Type B pancreatic cell (in vitro differentiated cells): ENCODE results near the gene LRCOL1. TPM values are rescaled to one million over a fixed set of nuclear protein-coding genes. Genes with fewer than 3 reads are reported as not detected.

ENCODE experiments used
- DNase-seq: peaks from one replicate; pipeline ENCODE4 v3.0.0; 2021; ENCODE audit warnings: mixed read lengths; ENCODE audit not compliant: unreplicated experiment; ENCODE audit errors: extremely low spot score
- H3K27ac Mint-ChIP-seq: 2 replicates; pipeline ENCODE4 v1.8.0; 2021; ENCODE audit warnings: mild to moderate bottlenecking, mixed read lengths
- H3K27me3 Mint-ChIP-seq: 2 replicates; pipeline ENCODE4 v1.8.0; 2021; ENCODE audit warnings: mixed read lengths
- H3K36me3 Mint-ChIP-seq: 2 replicates; pipeline ENCODE4 v1.8.0; 2021; ENCODE audit warnings: mixed read lengths
- H3K4me1 Mint-ChIP-seq: one replicate; pipeline ENCODE4 v1.8.0; 2021; ENCODE audit warnings: mixed read lengths; ENCODE audit not compliant: unreplicated experiment
- H3K4me3 Mint-ChIP-seq: 2 replicates; pipeline ENCODE4 v1.8.0; 2021; ENCODE audit warnings: mild to moderate bottlenecking, mixed read lengths
- H3K9me3 Mint-ChIP-seq: 2 replicates; pipeline ENCODE4 v1.8.0; 2021; ENCODE audit warnings: mixed read lengths
- CTCF ChIP-seq: fragments of 200-600 bp; sonication (generic); conservative IDR thresholded peaks from 2 replicates; pipeline ENCODE4 v1.5.0; 2021; ENCODE audit warnings: antibody characterized with exemption, mild to moderate bottlenecking
- total RNA-seq: library from RNA; stranded (reverse); gene quantifications from 2 replicates; pipeline ENCODE4 v1.2.1, GENCODE V29; 2021; ENCODE audit warnings: low replicate concordance

LRCOL1 gene
- total RNA-seq, 1 donor from 2014 or later: not detected

GRCh38 chr12:132582582-132583410, 27.6 kb downstream of the LRCOL1 start:
- DNase-seq: no peak
- TF ChIP-seq CTCF: no peak
- H3K4me1 Mint-ChIP-seq: peaks cover 3% of the 10 kb centered on the region
- no peaks in the 10 kb centered on the region for H3K9me3 Mint-ChIP-seq
- H3K27me3 Mint-ChIP-seq: peaks cover 13% of the 10 kb centered on the region
- no peak overlapping the region for H3K4me3 Mint-ChIP-seq
- H3K36me3 Mint-ChIP-seq: peaks cover 16% of the 10 kb centered on the region
- H3K27ac Mint-ChIP-seq: no peak overlapping the region

GRCh38 chr12:132582058-132582420, 28.3 kb downstream of the LRCOL1 start:
- TF ChIP-seq CTCF: no peak
- Mint-ChIP-seq H3K27ac (no peak overlapping the region), H3K4me1 (peaks cover 3% of the 10 kb centered on the region), H3K36me3 (peaks cover 17% of the 10 kb centered on the region), H3K27me3 (peaks cover 13% of the 10 kb centered on the region), H3K9me3 (no peaks in the 10 kb centered on the region), H3K4me3 (no peak overlapping the region)
- no peak for DNase-seq

DNA sequence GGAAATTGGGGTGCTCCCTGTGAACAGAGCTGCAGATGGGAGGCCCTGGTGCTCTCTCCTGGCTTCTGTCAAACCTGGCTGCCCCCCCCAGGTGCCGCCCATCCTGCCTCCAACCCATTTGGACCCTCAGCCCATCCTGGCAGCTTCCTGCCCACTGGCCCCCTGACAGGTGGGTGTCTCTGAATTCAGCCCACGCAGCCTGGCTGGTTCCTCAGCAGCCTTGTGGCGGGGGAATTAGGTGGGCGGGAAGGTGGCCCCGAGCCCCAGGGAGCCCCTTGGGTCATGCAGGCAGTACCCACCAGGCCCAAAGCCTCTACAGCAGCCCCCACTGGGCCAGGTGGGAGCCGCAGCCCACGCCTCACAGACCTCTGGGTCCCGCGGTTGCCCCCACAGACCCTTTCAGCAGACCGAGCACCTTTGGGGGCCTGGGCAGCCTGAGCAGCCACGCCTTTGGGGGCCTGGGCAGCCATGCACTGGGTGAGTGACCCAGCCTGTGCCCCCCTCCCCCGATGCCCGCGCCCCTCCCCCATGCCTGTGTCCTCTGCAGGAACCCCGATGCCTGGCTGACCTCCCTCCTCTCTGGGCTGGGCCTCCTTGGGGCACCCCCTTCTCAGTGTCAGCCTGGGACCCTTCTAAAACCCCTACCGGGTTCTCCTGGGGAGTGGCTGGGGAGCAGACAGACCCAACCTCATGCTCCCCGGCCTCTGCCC, 28.9 kb downstream of the LRCOL1 start:
- H3K27me3 Mint-ChIP-seq: peaks cover 12% of the 10 kb centered on the region
- TF ChIP-seq CTCF: no peak
- peaks cover 3% of the 10 kb centered on the region for H3K4me1 Mint-ChIP-seq
- no peak overlapping the region for H3K27ac Mint-ChIP-seq
- H3K9me3 Mint-ChIP-seq: no peaks in the 10 kb centered on the region
- no peak overlapping the region for H3K4me3 Mint-ChIP-seq
- H3K36me3 Mint-ChIP-seq: peaks cover 17% of the 10 kb centered on the region
- no peak for DNase-seq

GRCh38 chr12:132580701-132581292, 29.6 kb downstream of the LRCOL1 start:
- Mint-ChIP-seq H3K4me3 (no peak overlapping the region), H3K27me3 (peaks cover 5% of the 10 kb centered on the region), H3K27ac (no peak overlapping the region), H3K9me3 (no peaks in the 10 kb centered on the region), H3K4me1 (peaks cover 3% of the 10 kb centered on the region), H3K36me3 (peaks cover 17% of the 10 kb centered on the region)
- TF ChIP-seq CTCF: no peak
- no peak for DNase-seq

DNA sequence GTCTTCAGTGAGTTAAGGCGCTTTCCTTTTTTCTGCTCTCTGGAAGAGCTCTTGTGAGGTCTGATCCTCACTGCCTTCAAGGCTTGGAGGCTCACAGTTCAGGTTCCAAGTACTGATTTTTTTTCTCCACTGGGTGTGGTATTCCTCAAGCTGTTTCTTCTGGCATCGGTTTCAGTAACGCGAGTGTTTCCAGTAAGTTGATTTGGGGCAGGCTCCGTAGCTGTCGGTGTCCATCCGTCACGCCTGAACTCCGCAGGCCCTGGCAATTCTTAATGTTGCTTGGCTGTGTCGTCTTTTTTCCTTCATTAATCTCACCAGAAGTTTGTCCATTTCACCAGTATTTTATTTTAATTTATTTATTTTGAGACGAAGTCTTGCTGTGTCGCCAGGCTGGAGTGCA, 30.6 kb downstream of the LRCOL1 start:
- H3K36me3 Mint-ChIP-seq: peaks cover 17% of the 10 kb centered on the region
- no peak for TF ChIP-seq CTCF
- H3K9me3 Mint-ChIP-seq: no peaks in the 10 kb centered on the region
- DNase-seq: no peak
- peaks cover 5% of the 10 kb centered on the region for H3K27me3 Mint-ChIP-seq
- H3K4me1 Mint-ChIP-seq: peaks cover 3% of the 10 kb centered on the region
- H3K27ac Mint-ChIP-seq: no peak overlapping the region
- no peak overlapping the region for H3K4me3 Mint-ChIP-seq
